Measurements from ENCODE around the gene NPR3.
A peak's percentile ranks its signal among the peaks of the same experiment; 100 is the strongest.

Gene NPR3

DNA sequence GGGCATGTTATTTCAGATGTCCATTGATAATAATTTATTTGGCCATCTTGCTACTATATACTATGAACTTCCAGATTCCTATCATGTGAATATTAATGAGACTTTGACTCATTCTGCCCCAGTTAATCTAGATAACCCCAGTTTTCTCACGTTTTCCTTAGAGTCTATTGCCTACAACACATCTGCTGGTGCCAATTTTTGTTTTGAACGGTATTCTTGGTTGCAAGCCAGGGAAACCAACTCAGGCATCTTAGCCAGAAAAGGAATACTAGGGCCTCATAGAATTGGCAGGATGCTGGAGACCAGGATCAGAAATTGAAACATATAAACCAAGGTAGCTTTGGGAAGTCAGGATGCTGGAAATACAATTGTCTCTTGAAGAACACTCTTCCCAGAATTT lies 28.0 kb upstream of the NPR3 start:
- no peak overlapping the region for H3K4me3 ChIP-seq
- DNase-seq (ENCODE audit: low read depth, low spot score), result no peak
- no peak overlapping the region for H3K9ac ChIP-seq (ENCODE audit: insufficient read length)
- no peak overlapping the region for H3K27ac ChIP-seq
- no peaks in the 10 kb centered on the region for H3K36me3 ChIP-seq (ENCODE audit: insufficient read depth, low read length)
- H3K9me3 ChIP-seq (ENCODE audit: low read depth, low read length), result no peaks in the 10 kb centered on the region
- no peak for TF ChIP-seq FOXP2 (optimal IDR thresholded peaks at IDR 0.05; ENCODE audit: control extremely low read depth, extremely low read length, insufficient read depth)
- no peak for TF ChIP-seq POLR2AphosphoS5 (IDR thresholded peaks at IDR 0.05; ENCODE audit: borderline replicate concordance, low read depth, low read length)
- TF ChIP-seq EZH2 (IDR thresholded peaks at IDR 0.05), result no peak

DNA sequence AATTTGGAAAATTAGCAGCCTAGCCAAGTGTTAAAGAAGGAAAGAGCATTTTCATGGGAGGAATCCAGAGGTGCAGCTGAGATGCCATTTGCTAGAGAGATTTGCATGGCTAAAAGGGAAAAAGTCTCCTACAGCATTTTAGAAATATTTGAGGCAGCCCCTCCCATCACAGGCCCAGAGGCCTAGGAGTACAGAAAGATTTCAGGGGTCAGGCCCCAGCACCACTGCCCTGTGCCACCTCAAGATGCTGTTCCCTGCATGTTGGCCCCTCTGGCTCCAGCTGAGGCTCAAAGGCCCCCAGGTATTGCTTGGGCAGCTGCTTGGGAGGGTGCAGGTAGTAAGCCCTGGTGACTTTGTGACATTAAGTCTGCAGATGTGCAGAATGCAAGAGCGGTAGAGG lies 26.9 kb upstream of the NPR3 start:
- H3K27ac ChIP-seq, result no peak overlapping the region
- H3K4me3 ChIP-seq, result no peak overlapping the region
- no peaks in the 10 kb centered on the region for H3K9me3 ChIP-seq (ENCODE audit: low read depth, low read length)
- TF ChIP-seq POLR2AphosphoS5 (IDR thresholded peaks at IDR 0.05; ENCODE audit: borderline replicate concordance, low read depth, low read length), result no peak
- no peak for TF ChIP-seq FOXP2 (optimal IDR thresholded peaks at IDR 0.05; ENCODE audit: control extremely low read depth, extremely low read length, insufficient read depth)
- TF ChIP-seq EZH2 (IDR thresholded peaks at IDR 0.05), result no peak
- H3K36me3 ChIP-seq (ENCODE audit: insufficient read depth, low read length), result no peaks in the 10 kb centered on the region
- DNase-seq (ENCODE audit: low read depth, low spot score), result no peak
- H3K9ac ChIP-seq (ENCODE audit: insufficient read length), result no peak overlapping the region

- H3K9me3 ChIP-seq (ENCODE audit: low read depth, low read length), result no peaks in the 10 kb centered on the region
- DNase-seq (ENCODE audit: low read depth, low spot score), result no peak
- no peak overlapping the region for H3K9ac ChIP-seq (ENCODE audit: insufficient read length)
- no peaks in the 10 kb centered on the region for H3K36me3 ChIP-seq (ENCODE audit: insufficient read depth, low read length)
- no peak overlapping the region for H3K4me3 ChIP-seq
- no peak for TF ChIP-seq FOXP2 (optimal IDR thresholded peaks at IDR 0.05; ENCODE audit: control extremely low read depth, extremely low read length, insufficient read depth)
- no peak for TF ChIP-seq EZH2 (IDR thresholded peaks at IDR 0.05)
- TF ChIP-seq POLR2AphosphoS5 (IDR thresholded peaks at IDR 0.05; ENCODE audit: borderline replicate concordance, low read depth, low read length), result no peak
- no peak overlapping the region for H3K27ac ChIP-seq
Observed at GRCh38 chr5:32686799-32687498, 24.2 kb upstream of the NPR3 start.

GRCh38 chr5:32687499-32687831 lies 23.7 kb upstream of the NPR3 start:
- TF ChIP-seq EZH2 (IDR thresholded peaks at IDR 0.05), result no peak
- no peak for TF ChIP-seq POLR2AphosphoS5 (IDR thresholded peaks at IDR 0.05; ENCODE audit: borderline replicate concordance, low read depth, low read length)
- no peak for TF ChIP-seq FOXP2 (optimal IDR thresholded peaks at IDR 0.05; ENCODE audit: control extremely low read depth, extremely low read length, insufficient read depth)
- no peak for DNase-seq (ENCODE audit: low read depth, low spot score)
- Histone ChIP-seq H3K4me3 (peak overlapping the region; percentile 12; the same call in 1 of the 2 replicates), H3K27ac (peak overlapping the region; percentile 69), H3K9ac (ENCODE audit: insufficient read length) (no peak overlapping the region), H3K9me3 (ENCODE audit: low read depth, low read length) (no peaks in the 10 kb centered on the region), H3K36me3 (ENCODE audit: insufficient read depth, low read length) (no peaks in the 10 kb centered on the region)

GRCh38 chr5:32690153-32690552 lies 21.0 kb upstream of the NPR3 start:
- DNase-seq (ENCODE audit: low read depth, low spot score), result no peak
- no peak overlapping the region for H3K9ac ChIP-seq (ENCODE audit: insufficient read length)
- no peak overlapping the region for H3K4me3 ChIP-seq
- no peaks in the 10 kb centered on the region for H3K36me3 ChIP-seq (ENCODE audit: insufficient read depth, low read length)
- no peaks in the 10 kb centered on the region for H3K9me3 ChIP-seq (ENCODE audit: low read depth, low read length)
- no peak overlapping the region for H3K27ac ChIP-seq
- TF ChIP-seq FOXP2 (optimal IDR thresholded peaks at IDR 0.05; ENCODE audit: control extremely low read depth, extremely low read length, insufficient read depth), result no peak
- TF ChIP-seq POLR2AphosphoS5 (IDR thresholded peaks at IDR 0.05; ENCODE audit: borderline replicate concordance, low read depth, low read length), result no peak
- TF ChIP-seq EZH2 (IDR thresholded peaks at IDR 0.05), result no peak

DNA sequence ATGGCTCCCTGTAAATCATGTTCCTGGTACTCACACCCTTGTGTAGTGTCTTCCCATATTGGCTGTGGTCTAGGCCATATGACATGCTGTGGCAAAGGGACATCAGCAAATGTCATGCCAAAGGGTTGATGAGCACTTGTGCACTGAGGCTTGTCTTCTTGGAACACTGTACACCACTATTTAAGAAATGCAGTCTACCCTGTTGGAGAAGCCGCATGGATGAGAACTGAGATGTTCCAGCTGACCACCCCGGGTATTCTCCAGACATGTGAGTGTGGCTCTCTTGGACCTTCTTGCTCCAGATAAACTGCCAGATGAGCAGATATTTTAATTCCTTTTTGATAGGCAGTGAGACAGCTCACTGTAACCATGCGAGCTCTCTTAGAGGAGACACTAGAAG lies 20.5 kb upstream of the NPR3 start:
- Histone ChIP-seq H3K9me3 (ENCODE audit: low read depth, low read length) (no peaks in the 10 kb centered on the region), H3K27ac (no peak overlapping the region), H3K36me3 (ENCODE audit: insufficient read depth, low read length) (no peaks in the 10 kb centered on the region), H3K4me3 (no peak overlapping the region), H3K9ac (ENCODE audit: insufficient read length) (no peak overlapping the region)
- DNase-seq (ENCODE audit: low read depth, low spot score), result no peak
- TF ChIP-seq POLR2AphosphoS5 (IDR thresholded peaks at IDR 0.05; ENCODE audit: borderline replicate concordance, low read depth, low read length) (no peak), FOXP2 (optimal IDR thresholded peaks at IDR 0.05; ENCODE audit: control extremely low read depth, extremely low read length, insufficient read depth) (no peak), EZH2 (IDR thresholded peaks at IDR 0.05) (no peak)

DNA sequence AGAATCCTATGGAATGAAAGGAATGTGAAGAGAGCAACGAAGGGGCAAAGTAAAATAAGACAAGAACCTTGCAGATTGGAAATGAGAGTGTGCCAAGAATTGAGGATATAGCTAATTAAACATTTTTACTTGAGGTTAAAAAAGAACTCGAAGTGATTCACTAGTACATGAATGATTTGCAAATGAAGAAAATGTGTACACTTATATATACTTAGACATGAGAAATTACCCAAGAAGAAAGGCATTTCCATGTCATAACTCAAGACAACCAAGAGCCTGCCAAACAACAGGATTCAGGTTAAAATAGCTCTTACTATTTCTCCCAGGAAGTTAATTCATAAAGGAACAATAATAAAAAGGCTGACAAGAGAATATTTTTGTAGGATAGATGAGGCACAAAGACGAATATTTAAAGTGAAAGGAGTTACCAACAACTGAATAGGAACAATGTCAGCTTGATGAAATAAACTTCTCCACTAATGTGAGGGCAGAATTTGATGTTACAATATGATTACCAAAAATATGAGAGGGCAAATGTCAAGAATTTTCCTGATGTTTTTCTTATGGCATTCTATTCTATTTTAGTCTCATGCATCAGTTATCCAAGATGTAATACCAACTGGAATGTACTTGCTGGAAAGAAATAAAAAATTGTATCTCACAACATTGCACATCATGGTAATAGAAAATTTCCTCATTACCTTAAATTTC lies 18.9 kb upstream of the NPR3 start:
- TF ChIP-seq EZH2 (IDR thresholded peaks at IDR 0.05) (no peak), FOXP2 (optimal IDR thresholded peaks at IDR 0.05; ENCODE audit: control extremely low read depth, extremely low read length, insufficient read depth) (no peak), POLR2AphosphoS5 (IDR thresholded peaks at IDR 0.05; ENCODE audit: borderline replicate concordance, low read depth, low read length) (no peak)
- H3K9me3 ChIP-seq (ENCODE audit: low read depth, low read length), result no peaks in the 10 kb centered on the region
- H3K9ac ChIP-seq (ENCODE audit: insufficient read length), result no peak overlapping the region
- DNase-seq (ENCODE audit: low read depth, low spot score), result no peak
- peak overlapping the region; percentile 70 for H3K27ac ChIP-seq
- no peaks in the 10 kb centered on the region for H3K36me3 ChIP-seq (ENCODE audit: insufficient read depth, low read length)
- H3K4me3 ChIP-seq, result peak overlapping the region; percentile 39; the same call in 1 of the 2 replicates

- TF ChIP-seq EZH2 (IDR thresholded peaks at IDR 0.05) (no peak), FOXP2 (optimal IDR thresholded peaks at IDR 0.05; ENCODE audit: control extremely low read depth, extremely low read length, insufficient read depth) (no peak), POLR2AphosphoS5 (IDR thresholded peaks at IDR 0.05; ENCODE audit: borderline replicate concordance, low read depth, low read length) (no peak)
- DNase-seq (ENCODE audit: low read depth, low spot score), result no peak
- Histone ChIP-seq H3K27ac (no peak overlapping the region), H3K9me3 (ENCODE audit: low read depth, low read length) (no peaks in the 10 kb centered on the region), H3K9ac (ENCODE audit: insufficient read length) (no peak overlapping the region), H3K4me3 (no peak overlapping the region), H3K36me3 (ENCODE audit: insufficient read depth, low read length) (no peaks in the 10 kb centered on the region)
Observed at GRCh38 chr5:32703957-32704356, 7.2 kb upstream of the NPR3 start.

Data from SK-N-MC (cell line).